Measurements from ENCODE around the gene FBXO38.

GRCh38 chr5:148406406-148406805 lies 22.6 kb downstream of the FBXO38 start:
- TF ChIP-seq RAD21 (CRISPR knock-in tag; IDR thresholded peaks at IDR 0.05) (no peak), TAF15 (IDR thresholded peaks at IDR 0.05; ENCODE audit: low read depth, low read length, poor library complexity, severe bottlenecking) (no peak), ZNF24 (IDR thresholded peaks at IDR 0.05) (no peak), POLR2A (IDR thresholded peaks at IDR 0.05; ENCODE audit: insufficient read depth in 1 of 2, low read depth in 2 of 2, low read length in 2 of 2) (no peak), POLR2AphosphoS5 (IDR thresholded peaks at IDR 0.05; ENCODE audit: low read depth, low read length) (no peak), NFYB (CRISPR knock-in tag; IDR thresholded peaks at IDR 0.05) (no peak), ZBTB25 (CRISPR knock-in tag; IDR thresholded peaks at IDR 0.05) (no peak), ZNF274 (CRISPR knock-in tag; IDR thresholded peaks at IDR 0.05) (no peak), ZNF263 (CRISPR knock-in tag; IDR thresholded peaks at IDR 0.05) (no peak)

All from HepG2 (cell line).